Measurements from ENCODE around the gene ELF2.
"Not testable (repeated sequence)": the region's sequence is repeated elsewhere in the genome, so short reads cannot be mapped to it uniquely, and the experiment has no call there.

ELF2 gene

GRCh38 chr4:139177049-139177868, at the start of gene ELF2:
Gene ELF2 (minus strand): TSS chr4:139177218. CDS start chr4:139137701, 39,517 bp downstream.
- DNase-seq: peak; percentile 80

DNA sequence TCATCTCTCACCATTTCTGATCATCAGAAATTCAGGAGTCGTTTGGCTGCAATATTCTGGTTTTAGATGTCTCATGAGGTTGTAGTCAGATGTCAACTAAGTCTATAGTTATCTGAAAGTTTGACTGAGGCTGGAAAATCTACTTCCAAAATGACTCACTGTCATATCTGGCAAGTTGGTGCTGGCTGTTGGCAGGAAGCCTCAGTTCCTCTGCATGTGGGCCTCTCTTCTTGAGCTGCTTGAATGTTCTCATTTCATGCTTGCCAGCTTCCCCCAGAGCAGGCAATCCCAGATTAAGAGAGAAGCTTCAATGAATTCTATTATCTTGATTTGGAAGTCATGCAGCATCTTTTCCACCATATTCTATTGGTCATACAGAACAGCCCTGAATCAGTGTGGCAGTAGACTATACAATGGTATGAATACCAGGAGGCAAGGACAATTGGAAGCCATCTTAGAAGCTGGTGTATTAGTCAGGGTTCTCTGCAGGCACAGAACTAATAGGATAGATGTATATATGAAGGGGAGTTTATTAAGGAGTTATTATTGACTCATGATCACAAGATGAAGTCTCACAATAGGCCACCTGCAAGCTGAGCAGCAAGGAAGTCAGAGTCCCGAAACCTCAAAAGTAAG, 46.8 kb upstream of the ELF2 start:
- no peak for DNase-seq

- no peak for DNase-seq
These were observed 45.2 kb upstream of the ELF2 start for GRCh38 chr4:139222215-139222614.

DNA sequence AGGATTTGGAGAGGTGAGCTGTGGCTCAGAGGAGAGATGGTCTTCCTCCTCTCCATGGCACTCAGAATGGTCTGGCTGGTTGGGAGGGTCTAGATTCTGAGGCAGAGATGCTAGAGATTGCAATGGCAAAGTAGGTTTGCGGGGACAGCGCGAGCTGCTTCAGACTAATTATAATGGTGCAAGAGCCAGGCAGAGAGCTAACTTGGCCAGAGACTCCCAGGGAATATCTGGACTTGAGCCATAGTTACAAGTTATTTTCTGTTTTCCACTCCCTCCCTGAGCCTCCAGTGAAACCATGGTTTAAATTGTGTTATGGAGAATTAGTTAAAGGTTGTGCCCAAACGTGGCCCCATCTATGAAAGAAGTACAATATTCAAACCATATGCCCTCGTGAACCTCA, 44.7 kb upstream of the ELF2 start:
- no peak for DNase-seq

DNA sequence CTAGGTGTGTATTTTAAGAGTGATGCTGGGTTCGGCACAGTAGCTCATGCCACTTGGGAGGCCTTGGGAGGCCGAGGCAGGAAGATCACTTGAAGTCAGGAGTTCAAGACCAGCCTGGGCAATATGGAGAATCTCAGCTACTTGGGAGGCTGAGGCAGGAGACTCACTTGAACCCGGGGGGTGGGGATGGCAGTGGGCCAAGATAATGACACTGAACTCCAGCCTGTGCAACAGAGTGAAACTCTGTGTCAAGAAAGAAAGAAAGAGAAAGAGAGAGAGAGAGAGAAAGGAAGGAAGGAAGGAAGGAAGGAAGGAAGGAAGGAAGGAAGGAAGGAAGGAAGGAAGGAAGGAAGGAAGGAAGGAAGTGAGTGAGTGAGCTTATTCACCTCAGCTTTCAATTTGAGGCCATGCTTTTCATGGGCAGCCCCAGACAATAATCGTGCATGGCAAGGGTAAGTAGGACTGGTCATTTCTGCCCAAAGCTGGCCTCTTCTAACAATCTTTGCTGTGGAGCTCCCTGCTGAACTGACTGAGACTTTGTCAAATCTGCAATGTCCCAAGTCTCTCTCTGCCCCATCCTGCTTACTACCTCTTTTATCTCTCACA, 42.5 kb upstream of the ELF2 start:
- no peak for DNase-seq

- DNase-seq: no peak
These were observed 37.1 kb upstream of the ELF2 start for GRCh38 chr4:139214039-139214534.

GRCh38 chr4:139213633-139214032, 36.6 kb upstream of the ELF2 start:
- not testable (repeated sequence) for DNase-seq

- DNase-seq: no peak
These were observed 35.9 kb upstream of the ELF2 start for GRCh38 chr4:139212900-139213299.

GRCh38 chr4:139210486-139210885, 33.5 kb upstream of the ELF2 start:
- no peak for DNase-seq

DNA sequence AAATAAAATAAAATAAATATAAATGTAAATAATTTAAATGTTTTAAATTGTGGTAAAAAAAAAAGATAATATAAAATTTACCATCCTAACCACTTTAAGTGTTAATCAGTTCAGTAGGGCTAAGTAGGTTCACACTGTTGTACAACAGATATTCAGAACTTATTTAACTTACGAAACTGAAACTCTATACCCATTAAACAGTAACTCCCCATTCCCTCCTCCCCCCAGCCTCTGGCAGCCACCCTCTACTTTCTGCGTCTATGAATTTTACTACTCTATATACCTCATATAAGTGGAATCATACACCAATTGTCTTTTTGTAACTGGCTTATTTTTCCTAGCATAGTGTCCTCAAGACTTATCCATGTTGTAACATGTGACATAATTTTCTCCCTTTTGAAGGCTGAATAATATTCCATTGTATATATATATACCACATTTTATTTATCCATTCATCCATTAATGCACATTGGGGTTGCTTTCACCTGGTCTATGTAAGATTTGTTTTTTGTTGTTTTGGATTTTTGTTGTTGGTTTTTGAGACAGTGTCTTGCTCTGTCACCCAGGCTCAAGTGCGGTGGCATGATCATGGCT, 32.5 kb upstream of the ELF2 start:
- DNase-seq: no peak

DNA sequence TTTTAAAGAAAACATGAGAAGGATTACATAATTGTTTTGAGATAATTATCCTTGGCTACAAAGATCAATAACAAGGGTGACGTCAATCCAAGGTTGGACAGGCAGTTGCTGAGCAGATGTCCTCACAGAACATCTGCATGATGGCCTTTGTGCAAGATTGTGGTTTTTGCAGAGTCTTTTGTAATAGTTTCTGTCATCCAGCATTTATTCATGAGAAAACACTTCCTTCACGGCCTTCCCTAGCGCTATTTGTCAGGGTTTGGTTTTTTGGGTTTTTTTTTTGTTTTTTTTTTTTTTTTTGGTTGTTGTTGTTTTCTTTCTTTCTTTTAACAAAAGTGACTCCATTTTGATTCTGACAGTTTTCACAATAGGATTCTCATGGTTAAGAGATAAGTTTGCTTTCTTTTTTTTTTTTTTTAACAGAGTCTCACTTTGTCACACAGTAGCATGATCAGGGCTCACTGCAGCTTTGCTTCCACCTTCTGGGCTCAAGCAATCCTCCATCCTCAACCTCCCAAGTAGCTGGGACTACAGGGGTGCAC, 31.5 kb upstream of the ELF2 start:
- no peak for DNase-seq

DNA sequence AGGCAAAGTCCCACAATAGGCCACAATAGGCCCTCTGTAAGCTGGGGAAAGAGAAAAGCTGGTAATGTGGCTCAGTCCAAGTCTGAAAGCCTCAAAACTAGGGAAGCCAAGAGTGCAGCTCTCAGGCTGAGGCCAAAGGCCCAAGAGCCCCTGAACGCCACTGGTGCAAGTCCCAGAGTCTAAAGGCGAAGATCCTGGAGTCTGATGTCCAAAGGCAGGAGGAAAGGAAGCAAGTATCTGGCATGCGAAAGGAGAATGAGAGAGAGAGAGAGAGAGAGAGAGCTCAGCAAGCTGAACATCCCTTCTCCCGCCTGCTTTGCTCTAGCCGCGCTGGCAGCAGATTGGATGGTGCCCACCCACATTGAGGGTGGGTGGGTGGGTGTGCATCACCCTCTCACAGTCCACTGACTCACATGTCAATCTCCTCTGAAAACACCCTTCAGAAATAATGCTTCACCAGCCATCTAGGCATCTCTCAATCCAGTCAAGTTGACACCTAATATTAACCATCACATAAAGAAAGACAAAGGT, 30.9 kb upstream of the ELF2 start:
- DNase-seq: no peak

DNA sequence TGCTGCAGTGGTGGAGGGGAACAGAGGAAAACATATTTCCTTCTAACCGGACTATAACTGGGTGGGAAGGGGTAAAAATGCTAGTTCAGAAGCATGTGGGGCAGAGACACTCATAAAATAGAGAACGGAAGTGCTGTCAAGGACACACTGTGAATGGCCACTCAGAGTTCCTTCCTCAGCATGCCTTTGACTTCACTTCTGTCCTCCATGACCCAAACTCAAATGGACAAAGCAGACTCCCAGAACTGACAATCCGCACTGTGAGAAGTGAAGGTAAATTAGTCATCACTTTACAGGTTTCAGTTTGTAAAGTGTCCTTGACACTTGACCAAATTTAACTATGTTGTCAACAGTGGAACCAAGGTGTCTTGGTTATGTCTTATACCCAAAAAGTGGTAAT, 30.2 kb upstream of the ELF2 start:
- DNase-seq: no peak

DNA sequence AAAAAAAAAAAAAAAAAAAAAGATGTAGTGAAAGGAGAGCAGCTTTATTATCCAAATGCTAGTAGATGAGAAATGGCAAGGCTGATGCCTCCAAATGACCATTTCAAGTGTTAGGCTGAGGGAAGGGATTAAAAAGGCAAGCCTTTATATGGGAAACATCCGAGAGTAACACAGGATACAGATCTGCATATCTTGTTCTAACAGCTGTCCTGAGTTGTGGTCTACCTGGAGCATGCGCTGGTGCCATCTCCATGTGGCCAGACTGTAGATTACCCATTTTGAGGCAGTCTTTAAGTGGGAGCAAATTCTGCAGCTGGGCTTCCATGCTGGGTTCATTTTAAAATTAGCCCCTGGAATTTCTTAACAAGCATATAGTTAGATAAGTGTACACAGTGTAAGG, 26.0 kb upstream of the ELF2 start:
- DNase-seq: no peak

GRCh38 chr4:139200506-139200905, 23.5 kb upstream of the ELF2 start:
- no peak for DNase-seq

GRCh38 chr4:139200102-139200501, 23.1 kb upstream of the ELF2 start:
- no peak for DNase-seq

DNA sequence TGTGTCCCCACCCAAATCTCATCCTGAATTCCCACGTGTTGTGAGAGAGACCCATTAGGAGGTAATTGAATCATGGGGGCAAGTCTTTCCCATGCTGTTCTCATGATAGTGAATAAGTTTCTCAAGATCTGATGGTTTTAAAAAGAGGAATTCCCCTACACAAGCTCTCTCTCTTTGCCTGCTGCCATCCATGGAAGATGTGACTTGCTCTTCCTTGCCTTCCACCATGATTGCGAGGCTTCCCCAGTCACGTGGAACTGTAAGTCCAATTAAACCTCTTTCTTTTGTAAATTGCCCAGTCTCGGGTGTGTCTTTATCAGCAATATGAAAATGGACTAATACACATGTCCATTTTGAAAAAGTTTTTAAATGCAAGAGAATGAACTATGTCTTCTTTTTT, 20.2 kb upstream of the ELF2 start:
- DNase-seq: not testable (repeated sequence)

GRCh38 chr4:139196462-139196861, 19.4 kb upstream of the ELF2 start:
- DNase-seq: no peak

GRCh38 chr4:139191373-139191772, 14.4 kb upstream of the ELF2 start:
- DNase-seq: no peak

GRCh38 chr4:139189972-139190371, 13.0 kb upstream of the ELF2 start:
- DNase-seq: no peak

DNA sequence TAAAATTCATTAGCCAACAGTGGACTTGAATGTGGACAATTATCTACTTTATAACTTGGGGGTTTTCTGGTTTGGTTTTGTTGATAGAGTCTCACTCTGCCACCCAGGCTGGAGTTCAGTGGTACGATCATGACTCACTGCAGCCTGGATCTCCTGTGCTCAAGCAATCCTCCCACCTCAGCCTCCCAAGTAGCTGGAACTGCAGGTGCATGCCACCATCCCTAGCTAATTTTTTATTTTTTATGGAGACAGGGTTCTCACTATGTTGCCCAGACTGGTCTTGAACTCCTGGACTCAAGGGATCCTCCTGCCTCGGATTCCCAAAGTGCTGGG, 12.4 kb upstream of the ELF2 start:
- DNase-seq: no peak

- DNase-seq: no peak
These were observed 11.8 kb upstream of the ELF2 start for GRCh38 chr4:139188648-139189416.
